Retinal pigment epithelial cell (primary cell): Measurements from ENCODE around the gene SLC7A1.

Source experiments
- DNase-seq: peaks from one replicate; pipeline ENCODE4 v3.0.0-alpha.2; 2010; ENCODE audit warnings: low read depth
- H3K4me3 ChIP-seq: 2 replicates; pipeline ENCODE4 v1.5.1; 2011; ENCODE audit warnings: mild to moderate bottlenecking, low read length, control low read depth, moderate library complexity
- TF ChIP-seq, protein P1 (sequence below): conservative IDR thresholded peaks from 2 replicates; pipeline ENCODE4 v1.5.1; 2011; ENCODE audit warnings: low read depth, low read length, control low read depth, inconsistent platforms

SLC7A1 gene

DNA sequence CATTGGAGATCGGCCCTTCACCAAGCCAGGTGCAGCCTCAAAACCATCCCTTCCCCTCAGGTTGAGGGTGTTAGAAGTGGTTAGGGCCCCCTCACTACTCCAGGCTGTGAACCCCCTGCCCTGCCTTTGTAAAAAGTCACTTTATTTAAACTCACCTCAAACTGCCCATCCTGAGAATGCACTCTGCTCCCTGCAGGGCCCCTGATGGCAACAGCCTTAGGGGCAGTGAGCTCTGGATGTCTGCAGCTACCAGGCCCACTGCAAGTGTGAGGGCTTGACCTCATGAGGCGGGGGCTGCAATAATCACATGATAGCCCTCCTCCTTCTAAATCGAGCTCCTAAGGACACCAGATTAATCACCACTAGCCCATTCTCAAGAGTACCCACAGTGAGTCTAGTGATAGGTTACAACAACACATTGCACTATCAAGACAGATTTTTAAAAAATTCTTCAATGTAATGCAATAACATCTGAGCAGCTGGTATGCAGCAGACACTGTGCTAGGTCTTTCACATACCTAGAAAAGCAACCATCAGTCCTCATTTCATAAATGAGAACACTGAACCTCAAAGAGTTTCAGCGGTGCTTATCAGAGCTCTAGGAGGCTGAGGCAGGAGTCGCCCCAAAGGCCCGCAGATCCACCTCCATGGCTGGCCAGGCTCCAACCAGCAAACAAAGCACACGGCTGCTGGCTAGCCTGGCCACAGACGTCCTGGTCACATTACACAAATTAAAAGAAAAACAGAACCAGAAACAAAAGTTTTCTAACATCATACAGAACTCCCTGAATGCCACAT, 26.0 kb downstream of the SLC7A1 start:
- TF ChIP-seq, protein P1, sequence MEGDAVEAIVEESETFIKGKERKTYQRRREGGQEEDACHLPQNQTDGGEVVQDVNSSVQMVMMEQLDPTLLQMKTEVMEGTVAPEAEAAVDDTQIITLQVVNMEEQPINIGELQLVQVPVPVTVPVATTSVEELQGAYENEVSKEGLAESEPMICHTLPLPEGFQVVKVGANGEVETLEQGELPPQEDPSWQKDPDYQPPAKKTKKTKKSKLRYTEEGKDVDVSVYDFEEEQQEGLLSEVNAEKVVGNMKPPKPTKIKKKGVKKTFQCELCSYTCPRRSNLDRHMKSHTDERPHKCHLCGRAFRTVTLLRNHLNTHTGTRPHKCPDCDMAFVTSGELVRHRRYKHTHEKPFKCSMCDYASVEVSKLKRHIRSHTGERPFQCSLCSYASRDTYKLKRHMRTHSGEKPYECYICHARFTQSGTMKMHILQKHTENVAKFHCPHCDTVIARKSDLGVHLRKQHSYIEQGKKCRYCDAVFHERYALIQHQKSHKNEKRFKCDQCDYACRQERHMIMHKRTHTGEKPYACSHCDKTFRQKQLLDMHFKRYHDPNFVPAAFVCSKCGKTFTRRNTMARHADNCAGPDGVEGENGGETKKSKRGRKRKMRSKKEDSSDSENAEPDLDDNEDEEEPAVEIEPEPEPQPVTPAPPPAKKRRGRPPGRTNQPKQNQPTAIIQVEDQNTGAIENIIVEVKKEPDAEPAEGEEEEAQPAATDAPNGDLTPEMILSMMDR, result no peak
- no peak for DNase-seq
- no peak overlapping the region for H3K4me3 ChIP-seq

DNA sequence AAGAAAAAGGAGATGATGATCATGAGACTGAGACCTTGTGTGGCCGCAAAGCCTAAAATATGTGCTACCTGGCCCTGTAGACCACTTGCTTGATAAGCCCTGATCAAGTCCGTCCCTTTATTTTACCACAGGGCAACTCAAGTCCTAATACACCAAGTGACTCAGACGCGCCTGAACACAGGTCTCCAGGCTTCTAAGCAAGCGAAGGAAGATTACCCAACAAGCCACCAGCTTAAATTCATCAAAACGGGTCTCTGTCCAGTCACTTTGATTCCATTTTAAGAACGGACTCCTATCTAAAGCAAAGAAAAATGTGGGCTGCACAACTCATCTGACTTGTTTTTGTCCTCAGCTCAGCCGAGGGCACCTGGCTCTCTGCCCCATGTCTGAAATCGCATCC, 26.8 kb downstream of the SLC7A1 start:
- TF ChIP-seq, protein P1, result no peak
- DNase-seq, result no peak
- H3K4me3 ChIP-seq, result no peak overlapping the region

DNA sequence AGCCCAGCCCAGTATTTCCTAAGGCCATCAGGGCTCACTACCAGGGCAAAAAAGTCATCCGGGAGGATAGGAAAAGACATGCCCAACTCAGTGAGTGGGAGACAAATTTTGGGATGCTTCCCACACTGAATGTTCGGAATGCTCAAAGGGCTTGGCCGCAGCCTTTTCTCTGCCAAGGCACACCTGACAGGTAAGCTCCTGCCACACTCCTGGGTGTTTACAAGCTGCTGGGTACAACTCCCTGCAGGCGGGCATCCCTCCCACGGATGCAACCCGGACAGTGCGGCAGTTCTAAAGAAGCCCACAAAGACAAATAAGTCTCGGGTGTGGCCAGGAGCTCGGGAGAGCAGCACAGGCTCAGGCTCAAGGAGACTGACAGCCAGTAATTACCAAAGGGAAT, 28.1 kb downstream of the SLC7A1 start:
- DNase-seq, result no peak
- TF ChIP-seq, protein P1, result no peak
- no peak overlapping the region for H3K4me3 ChIP-seq

DNA sequence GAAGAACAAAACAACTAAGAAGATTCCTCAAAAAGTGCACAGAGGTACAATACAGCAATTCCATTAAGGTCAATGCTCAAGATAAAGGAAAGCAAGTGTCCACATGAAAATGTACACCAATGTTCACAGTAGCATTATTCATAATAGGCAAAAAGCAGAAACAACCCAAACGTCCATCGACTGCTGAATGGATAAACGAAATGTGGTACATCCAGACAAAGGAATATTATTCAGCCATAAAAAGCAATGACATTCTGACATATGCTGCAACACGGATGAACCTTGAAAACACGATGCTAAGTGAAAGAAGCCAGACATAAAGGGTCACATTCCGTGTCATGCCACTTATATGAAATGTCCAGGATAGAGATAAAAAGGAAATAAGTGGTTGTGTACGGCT, 29.3 kb downstream of the SLC7A1 start:
- H3K4me3 ChIP-seq, result no peak overlapping the region
- TF ChIP-seq, protein P1, result no peak
- no peak for DNase-seq

DNA sequence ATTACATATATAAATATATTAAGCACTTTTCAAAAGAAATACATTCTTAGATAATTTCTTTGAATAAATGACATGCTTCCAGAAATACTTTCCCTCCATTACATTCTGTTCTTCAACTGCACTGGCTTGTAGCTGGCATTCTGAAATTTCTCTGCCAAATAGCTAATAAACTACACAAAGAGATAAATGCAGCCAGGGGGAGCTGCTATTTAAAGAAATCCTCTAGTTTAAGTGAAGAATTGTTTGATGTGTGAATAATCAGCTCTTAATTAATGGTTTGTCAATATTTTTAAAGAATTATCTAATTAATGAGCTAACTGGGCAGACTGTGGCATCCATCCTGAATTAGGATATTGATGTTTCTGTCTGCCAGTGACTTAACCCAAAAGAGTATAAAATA, 30.7 kb downstream of the SLC7A1 start:
- DNase-seq, result no peak
- TF ChIP-seq, protein P1, result peak; percentile 20
- no peak overlapping the region for H3K4me3 ChIP-seq

DNA sequence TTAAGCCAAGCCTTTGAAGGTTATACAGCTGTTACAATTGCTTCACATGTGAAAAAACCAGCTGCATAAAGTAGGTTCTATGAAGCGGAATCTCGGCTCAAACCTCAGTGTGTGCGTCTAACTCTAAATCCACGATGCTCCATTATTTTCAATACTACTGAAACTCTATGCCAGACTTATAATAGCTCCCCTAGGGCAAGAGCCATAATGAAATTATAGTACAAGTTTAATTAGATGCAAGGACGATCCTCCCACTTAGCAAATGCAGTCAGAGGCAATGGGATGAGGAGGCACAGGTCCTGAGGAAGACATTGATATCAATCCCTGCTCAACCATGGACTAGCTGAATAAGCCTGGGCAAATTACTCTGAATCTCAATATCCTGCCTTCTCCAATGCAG, 31.1 kb downstream of the SLC7A1 start:
- no peak for DNase-seq
- H3K4me3 ChIP-seq, result no peak overlapping the region
- TF ChIP-seq, protein P1, result no peak

DNA sequence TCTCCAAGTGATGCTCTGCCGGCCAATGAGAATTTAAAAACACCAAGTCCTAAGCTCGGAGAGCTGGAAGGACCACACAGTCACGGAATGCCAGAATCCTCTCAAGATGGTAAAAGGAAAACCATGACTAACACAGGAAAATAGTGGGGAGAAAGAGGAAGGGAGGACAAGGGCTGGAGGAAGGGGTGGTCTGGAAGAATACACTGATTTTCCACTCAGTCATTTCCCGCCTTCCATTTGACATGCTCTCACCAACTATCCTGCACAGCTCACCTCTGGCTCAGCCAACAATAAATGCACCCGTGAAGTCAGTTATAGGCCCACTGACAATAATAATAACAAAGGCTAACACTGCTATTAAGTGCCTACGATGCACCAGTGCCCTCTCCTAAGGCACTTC, 31.5 kb downstream of the SLC7A1 start:
- H3K4me3 ChIP-seq, result no peak overlapping the region
- DNase-seq, result no peak
- TF ChIP-seq, protein P1, result no peak
